ENCODE data around the gene SSC5D.
"Not testable (repeated sequence)": the region's sequence is repeated elsewhere in the genome, so short reads cannot be mapped to it uniquely, and the experiment has no call there.

Gene SSC5D

DNA sequence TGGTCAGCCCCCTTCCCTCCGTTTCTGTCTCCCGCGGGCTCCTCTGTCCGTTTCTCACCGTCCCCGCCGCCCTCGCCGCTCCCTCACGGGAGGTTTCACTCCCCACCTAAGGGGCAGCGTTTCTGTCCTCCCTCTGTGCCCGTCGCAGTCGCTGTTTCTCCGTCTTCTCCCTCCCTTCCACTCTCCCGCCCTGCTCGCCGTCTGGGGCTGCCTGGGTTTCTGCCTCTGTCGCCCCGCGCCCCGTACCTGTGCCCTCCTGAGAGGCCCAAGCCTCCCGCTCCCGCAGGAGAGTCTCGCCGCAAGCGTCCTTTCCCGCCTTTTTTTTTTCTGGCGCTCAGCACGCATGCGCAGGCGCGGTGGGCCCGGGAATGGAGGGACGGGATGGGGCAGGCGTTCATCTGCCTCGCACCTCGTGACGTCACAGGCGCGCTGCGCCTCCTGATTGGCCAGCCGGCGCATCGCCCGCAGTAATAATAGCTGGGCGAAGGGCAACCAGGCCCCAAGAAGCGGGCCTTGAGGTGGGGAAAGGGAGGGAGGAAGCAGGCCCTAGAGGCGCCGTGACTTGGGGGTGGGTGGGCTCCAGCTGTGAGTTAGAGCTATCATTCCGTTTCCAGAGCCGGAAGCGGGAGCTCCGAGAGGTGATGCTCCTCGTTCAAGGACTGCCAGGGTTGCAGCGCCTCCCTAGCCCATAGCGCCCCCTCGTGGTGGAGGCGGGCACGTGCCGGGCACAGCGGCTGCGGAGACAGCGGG lies 15.4 kb downstream of the SSC5D start:
- DNase-seq (ENCODE audit: low spot score): peak; percentile 90

DNA sequence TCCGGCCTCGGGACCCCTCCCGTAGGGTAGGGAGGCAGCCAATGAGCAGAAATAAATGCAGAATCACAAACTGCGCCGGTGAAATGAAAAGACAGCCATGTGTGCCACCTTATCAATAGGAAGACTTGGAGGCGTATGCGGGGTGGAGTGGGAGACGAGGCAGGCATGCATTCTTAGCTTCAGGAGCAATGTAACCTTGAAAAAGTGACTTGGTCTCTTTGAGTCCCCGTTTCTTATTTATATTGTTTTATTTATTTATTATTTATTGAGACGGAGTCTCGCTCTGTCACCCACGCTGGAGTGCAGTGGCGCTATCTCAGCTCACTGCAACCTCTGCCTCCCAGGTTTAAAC lies 16.0 kb downstream of the SSC5D start:
- DNase-seq (ENCODE audit: low spot score): no peak

DNA sequence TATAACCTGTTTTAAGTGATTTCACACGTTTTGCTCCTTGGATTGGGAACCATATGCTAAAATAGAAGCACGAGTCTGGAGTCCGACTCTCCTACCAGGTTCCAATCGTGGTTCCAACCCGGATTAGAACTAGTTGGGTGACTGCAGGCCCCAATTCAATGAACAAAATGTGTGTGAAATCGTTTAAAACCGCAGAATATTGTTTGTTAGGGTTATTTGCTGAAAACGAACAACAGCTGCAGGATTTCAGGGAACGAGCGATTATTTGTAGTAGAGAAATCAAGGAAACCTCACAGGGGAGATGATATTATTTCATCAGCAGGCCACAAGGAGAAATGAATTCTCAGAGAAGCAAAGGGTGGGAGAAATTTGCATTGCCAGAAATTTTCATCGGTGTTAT lies 16.7 kb downstream of the SSC5D start:
- DNase-seq (ENCODE audit: low spot score): no peak

DNA sequence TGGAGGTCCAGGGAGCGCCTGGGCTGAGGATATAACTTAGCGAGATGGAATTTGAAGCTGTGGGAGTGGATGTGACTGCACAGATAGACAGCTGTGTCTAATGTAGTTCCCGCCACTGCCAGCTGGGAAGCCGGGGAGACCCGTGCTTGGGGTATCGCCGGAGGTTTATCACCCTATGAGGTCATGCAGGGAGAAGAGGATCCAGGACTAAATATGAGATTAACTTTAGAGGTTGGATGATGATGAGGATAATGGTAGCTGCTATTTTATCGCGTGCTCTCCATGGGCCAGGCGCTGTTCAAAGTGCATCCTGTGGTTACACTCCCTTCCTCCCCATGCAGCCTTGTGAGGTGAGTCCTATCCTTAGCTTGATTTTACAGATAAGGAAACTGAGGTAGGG lies 19.9 kb downstream of the SSC5D start:
- DNase-seq (ENCODE audit: low spot score): no peak

DNA sequence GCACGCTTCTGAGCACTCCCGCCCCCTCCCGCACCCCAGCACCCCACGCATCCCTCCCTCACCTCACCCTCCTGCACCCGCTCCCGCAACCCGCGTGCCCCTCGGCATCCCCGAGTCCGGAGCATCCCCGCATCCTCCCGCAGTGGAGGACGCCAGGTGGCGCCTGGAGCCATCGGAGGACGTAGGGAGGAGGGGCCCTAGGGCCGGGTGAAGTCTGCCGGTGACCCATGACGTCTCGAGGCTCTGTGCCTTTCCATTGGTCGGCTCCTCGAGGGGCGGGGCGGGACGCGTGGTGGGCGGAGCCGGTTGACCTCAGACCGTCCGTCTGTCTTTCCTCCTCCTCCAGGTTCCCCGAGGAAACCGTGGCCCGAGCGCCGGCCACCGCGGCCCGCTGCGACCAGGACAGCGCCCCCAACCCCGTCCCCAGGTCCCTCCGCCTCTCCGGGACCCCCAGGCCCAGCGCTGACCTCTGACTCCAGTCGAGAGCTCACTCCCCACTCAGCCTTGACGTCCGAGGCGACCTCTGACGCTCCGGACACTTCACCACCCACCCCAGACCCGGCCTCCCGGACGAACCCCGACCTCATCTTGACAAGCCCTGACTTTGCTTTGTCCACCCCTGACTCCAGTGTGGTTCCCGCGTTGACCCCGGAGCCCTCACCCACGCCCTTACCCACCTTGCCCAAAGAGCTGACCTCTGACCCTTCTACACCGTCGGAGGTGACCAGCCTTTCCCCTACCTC lies 28.8 kb downstream of the SSC5D start:
- peak; percentile 91 for DNase-seq (ENCODE audit: low spot score)

DNA sequence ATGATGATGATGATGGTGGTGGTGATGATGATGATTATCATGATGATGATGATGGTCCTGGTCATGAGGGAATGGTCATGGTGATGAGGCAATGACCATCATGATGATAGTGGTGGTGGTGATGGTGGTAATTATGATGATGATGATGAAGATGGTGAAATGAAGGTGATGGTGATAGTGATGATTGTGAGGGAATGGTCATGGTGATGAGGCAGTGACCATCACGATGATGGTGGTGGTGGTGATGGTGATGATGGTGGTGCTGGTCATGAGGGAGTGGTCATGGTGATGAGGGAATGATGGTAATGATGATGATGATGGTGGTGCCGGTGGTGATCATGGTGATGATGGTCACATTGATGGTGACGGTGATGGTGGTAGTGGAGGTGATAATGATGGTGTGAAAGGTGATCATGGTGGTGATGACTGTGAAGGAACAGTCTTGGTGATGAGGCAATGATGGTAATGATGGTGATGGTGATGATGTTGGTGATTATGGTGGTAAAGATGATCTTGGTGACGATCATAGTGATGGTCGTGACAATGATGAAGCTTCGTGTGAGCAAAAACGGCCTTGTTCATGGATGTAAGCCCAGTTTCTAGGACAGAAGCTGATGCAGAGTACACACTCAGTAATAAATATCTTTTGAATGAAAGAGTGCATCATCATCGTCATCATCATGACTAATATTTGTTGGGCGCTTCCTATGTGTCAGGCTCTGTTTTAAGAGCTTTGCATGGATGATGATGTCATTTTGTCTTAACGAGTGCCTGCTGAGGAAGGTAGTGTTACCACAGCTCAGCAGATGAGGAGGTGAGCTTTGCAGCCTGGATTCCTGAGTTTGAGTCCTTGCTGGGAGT lies 31.4 kb downstream of the SSC5D start:
- no peak for DNase-seq (ENCODE audit: low spot score)

GRCh38 chr19:55520691-55521292 lies 32.6 kb downstream of the SSC5D start:
- DNase-seq (ENCODE audit: low spot score): no peak

GRCh38 chr19:55525289-55526101 lies 37.3 kb downstream of the SSC5D start:
- no peak for DNase-seq (ENCODE audit: low spot score)

DNA sequence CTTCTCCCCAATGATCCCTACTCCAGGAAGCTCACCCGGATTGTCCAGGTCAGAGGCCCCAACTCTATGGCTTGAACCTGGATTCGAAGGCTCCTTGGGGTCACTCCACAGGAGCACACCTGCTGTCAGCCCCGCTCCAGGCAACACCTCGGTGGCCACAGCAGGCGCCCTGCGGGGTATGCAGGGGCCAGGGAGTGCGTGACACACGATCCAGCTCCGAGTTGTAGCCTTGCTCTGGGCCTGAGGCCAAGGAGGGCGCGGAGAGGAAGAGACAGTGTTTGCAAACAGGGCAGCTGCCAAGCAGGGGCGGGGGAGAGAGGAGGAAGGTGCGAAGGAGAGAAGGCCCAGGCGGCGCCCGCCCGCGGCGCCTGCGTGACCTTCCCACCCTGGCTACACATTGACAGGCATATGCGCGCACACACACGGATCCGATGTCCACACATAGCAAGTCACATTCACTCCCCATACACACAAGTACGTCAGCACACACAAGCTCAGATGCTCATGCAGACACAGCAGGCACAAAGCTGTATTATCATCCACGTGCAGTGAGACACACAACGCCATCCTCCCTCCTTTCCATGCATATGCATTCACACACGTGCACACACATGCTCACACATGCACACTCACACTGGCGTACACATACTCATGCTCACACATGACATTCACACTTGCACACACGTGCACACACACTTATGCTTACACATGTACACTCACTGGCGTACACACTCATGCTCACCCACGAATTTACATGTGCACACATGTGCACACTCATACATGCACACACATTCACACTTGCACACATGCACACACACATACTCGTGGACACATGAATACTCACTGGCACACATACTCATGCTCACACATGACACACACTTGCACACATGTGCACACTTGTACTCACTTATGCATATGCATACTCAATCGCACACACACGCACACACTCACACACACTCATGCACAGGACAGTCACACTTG lies 38.3 kb downstream of the SSC5D start:
- DNase-seq (ENCODE audit: low spot score): no peak

DNA sequence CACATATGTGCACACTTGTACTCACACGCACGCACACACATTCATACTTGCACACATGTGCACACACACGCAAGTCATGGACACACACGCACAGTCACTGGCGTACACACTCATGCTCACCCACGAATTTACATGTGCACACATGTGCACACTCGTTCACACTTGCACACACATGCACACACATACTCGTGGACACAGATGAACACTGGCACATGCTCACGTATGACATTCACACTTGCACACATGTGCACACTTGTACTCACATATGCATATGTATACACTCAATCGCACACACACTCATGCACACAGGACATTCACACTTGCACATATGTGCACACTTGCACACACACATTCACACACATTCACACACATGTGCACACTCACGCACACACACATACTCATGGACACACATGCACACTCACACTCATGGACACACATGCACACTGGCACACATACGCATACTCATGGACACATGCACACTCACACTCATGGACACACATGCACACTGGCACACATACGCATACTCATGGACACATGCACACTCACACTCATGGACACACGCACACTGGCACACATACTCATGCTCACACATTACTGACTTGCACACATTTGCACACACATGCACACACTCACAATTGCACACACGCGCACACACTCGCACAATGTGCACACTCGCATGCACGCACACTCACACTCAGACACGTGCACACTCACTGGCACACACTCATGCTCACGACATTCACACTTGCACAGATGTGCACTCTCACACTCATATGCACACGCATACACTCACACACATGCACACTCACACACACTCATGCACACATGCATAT lies 39.2 kb downstream of the SSC5D start:
- no peak for DNase-seq (ENCODE audit: low spot score)

GRCh38 chr19:55528030-55528803 lies 40.0 kb downstream of the SSC5D start:
- DNase-seq (ENCODE audit: low spot score): no peak

- no peak for DNase-seq (ENCODE audit: low spot score)
These were observed 41.5 kb downstream of the SSC5D start for GRCh38 chr19:55529636-55530234.

- DNase-seq (ENCODE audit: low spot score): no peak
These were observed 42.8 kb downstream of the SSC5D start for GRCh38 chr19:55530996-55531395.

DNA sequence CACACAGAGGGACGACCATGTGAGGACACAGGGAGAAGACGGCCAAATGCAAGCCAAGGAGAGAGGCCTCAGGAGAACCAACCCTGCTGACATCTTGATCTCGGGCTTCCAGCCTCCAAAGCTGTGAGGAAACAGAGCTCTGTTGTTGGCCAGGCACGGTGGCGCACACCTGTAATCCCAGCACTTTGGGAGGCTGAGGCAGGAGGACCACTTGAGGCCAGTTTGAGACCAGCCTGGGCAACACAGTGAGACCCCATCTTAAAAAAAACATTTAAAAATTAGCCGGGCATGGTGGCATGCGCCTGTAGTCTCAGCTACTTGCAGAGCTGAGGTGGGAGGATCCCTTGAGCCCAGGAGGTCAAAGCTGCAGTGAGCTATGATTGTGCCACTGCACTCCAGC lies 46.0 kb downstream of the SSC5D start:
- DNase-seq (ENCODE audit: low spot score): not testable (repeated sequence)

DNA sequence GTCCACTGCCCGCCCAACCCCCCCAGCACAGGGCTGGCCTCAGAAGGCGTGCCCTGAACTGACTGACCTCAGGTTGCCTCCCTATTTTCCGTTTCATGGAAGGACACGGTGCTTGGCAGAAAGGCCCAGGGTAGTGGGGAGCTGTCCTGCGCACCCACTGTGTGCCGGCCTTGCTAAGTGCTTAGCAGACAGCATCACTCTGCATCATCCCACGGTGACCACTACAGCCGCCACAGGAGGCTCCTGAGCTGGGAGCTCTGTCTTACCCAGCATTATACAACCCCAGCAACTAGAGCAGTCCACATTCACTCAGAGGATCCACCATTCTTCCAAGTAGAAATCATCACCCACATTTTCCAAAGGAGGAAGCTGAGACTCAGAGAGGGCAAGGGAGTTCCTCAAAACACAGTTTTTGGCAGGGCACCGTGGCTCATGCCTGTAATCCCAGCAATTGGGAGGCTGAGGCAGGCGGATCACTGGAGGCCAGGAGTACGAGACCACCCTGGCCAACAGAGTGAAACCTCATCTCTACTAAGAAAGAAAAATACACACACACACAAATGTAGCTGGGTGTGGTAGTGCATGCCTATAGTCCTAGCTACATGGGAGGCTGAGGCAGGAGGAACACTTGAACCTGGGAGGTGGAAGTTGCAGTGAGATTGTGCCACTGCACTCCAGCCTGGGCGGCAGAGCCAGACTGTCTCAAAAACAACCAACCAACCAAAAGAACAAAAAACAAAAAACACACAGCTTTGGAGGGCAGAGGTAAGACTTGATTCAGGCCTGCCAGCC lies 47.1 kb downstream of the SSC5D start:
- no peak for DNase-seq (ENCODE audit: low spot score)

- no peak for DNase-seq (ENCODE audit: low spot score)
These were observed 47.7 kb downstream of the SSC5D start for GRCh38 chr19:55535965-55536350.

DNA sequence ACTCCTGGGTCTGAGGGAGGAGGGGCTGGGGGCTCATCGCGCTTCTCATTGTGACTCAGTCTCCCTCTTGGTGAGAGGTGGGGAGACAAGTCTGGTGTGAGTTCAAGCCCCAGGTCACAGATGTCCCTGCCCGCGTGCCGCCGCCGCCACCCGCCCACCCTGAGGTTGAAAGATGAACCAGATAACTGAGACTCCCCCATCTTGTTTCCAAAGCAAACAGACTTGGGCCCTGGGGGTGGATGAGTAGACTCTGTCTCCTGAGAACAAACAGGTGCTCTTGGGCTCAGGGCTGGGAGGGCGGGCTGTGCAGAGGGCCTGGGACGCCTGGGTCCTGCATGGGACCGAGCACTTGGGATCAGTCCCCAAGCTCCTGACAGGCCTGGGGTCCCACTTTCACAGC lies 48.1 kb downstream of the SSC5D start:
- DNase-seq (ENCODE audit: low spot score): no peak

All from CD4-positive, alpha-beta T cell treated with Interleukin-6 at 100 ng/mL for 8 hours (primary cell).